ENCODE measurements around the gene AP1G1. TPM values are rescaled to one million over a fixed set of nuclear protein-coding genes. Genes with fewer than 3 reads are reported as not detected.
A peak's percentile ranks its signal among the peaks of the same experiment; 100 is the strongest.

The AP1G1 gene
- polyA plus RNA-seq, 3 donors: 6.7 to 43.8 (median 10.7) TPM

DNA sequence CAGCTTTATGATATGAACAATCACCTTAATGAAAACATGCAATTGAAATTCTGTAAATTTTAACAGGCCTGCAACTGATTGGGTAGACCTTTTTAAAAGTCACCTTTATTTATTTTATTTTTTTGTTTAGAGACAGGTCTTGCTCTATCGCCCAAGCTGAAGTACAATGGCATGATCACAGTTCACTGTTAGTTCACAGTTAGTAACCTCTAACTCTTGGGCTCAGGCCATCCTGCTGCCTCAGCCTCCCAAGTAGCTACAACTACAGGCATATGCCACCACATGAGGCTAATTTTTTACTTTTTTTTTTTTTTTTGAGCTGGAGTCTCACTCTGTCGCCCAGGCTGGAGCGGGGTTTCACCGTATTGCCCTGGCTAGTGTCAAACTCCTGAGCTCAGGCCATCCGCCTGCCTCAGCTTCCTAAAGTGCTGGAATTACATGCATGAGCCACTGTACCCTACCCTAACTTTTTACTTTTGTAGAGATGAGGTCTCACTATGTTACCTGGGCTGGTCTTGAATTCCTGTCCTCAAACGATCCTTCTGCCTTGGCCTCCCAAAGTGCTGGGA is 28.0 kb downstream of the AP1G1 start:
- no peaks in the 10 kb centered on the region for H3K9me3 ChIP-seq (replicated peaks in 1 of 2; ENCODE audit: control insufficient read depth in 1 of 2, insufficient read depth in 1 of 2, low read length in 2 of 2)
- no peak overlapping the region for H3K27ac ChIP-seq (ENCODE audit: low read depth in 1 of 2, low read length in 2 of 2)
- TF ChIP-seq, protein P1, sequence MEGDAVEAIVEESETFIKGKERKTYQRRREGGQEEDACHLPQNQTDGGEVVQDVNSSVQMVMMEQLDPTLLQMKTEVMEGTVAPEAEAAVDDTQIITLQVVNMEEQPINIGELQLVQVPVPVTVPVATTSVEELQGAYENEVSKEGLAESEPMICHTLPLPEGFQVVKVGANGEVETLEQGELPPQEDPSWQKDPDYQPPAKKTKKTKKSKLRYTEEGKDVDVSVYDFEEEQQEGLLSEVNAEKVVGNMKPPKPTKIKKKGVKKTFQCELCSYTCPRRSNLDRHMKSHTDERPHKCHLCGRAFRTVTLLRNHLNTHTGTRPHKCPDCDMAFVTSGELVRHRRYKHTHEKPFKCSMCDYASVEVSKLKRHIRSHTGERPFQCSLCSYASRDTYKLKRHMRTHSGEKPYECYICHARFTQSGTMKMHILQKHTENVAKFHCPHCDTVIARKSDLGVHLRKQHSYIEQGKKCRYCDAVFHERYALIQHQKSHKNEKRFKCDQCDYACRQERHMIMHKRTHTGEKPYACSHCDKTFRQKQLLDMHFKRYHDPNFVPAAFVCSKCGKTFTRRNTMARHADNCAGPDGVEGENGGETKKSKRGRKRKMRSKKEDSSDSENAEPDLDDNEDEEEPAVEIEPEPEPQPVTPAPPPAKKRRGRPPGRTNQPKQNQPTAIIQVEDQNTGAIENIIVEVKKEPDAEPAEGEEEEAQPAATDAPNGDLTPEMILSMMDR (IDR thresholded peaks at IDR 0.05): no peak
- no peaks in the 10 kb centered on the region for H3K4me1 ChIP-seq (ENCODE audit: control insufficient read depth in 1 of 2, insufficient read depth in 2 of 2, low read length in 2 of 2)
- peaks cover 97% of the 10 kb centered on the region for H4K20me1 ChIP-seq (ENCODE audit: insufficient read depth, low read length)
- Mint-ChIP-seq H3K27ac (peak overlapping the region in 1 of 7 donors; percentile 2), H3K4me3 (no peak overlapping the region), H3K4me1 (no peaks in the 10 kb centered on the region), H3K27me3 (ENCODE audit: low read depth in 3 of 3) (no peaks in the 10 kb centered on the region), H3K36me3 (peaks cover 51 to 65% of the 10 kb centered on the region in 2 donors), H3K9me3 (peaks cover 0 to 3% (median 0%) of the 10 kb centered on the region in 7 donors)
- no peak overlapping the region for H3K4me3 ChIP-seq (replicated peaks in 1 of 3; ENCODE audit: low read depth in 2 of 3, low read length in 3 of 3)
- no peak overlapping the region for H2AFZ ChIP-seq (ENCODE audit: insufficient read depth, low read depth, low read length, poor library complexity, severe bottlenecking)
- peaks cover 95% of the 10 kb centered on the region for H3K79me2 ChIP-seq (ENCODE audit: insufficient read depth, low read length)
- intact Hi-C loops (cut with micrococcal nuclease): no loop called here
- H3K27me3 ChIP-seq (ENCODE audit: control insufficient read depth in 2 of 2, insufficient read depth in 2 of 2, low read length in 2 of 2): no peaks in the 10 kb centered on the region
- 100% methylated on average over 1 of the region's 6 CpGs for WGBS (ENCODE audit: insufficient coverage)
- no peak for DNase-seq
- H3K4me2 ChIP-seq (replicated peaks; ENCODE audit: extremely low read depth, low read length, poor library complexity, severe bottlenecking): no peak overlapping the region
- no peak overlapping the region for H3K9ac ChIP-seq (ENCODE audit: insufficient read depth, low read length, poor library complexity, severe bottlenecking)
- peaks cover 34 to 82% of the 10 kb centered on the region in 2 donors for H3K36me3 ChIP-seq (replicated peaks in 1 of 2; ENCODE audit: control insufficient read depth in 1 of 2, insufficient read depth in 2 of 2, low read length in 2 of 2)

DNA sequence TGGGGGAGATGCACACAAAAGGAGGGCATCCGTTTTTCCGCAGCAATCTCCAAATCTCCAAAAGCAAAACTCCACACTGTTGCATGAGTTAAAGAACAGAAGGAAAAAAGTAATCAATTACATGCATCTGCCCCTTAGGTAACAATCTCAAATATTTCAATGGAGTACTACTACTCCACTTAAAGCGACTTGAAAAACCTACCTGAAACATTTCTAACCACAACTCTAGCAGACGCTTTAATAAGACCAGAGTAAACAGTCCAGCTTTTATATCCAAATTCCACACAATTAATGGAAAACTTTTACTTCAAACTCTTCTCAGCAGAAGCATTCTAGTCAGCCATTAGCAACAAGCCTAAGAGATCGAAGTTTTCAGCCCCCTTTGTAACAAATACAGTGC is 29.9 kb downstream of the AP1G1 start:
- WGBS (ENCODE audit: insufficient coverage): 89% methylated on average over 2 of the region's 5 CpGs
- H3K27ac Mint-ChIP-seq: no peak overlapping the region
- DNase-seq: no peak
- TF ChIP-seq, protein P1 (IDR thresholded peaks at IDR 0.05): no peak
- Histone ChIP-seq H3K27me3 (ENCODE audit: control insufficient read depth in 2 of 2, insufficient read depth in 2 of 2, low read length in 2 of 2) (no peaks in the 10 kb centered on the region), H3K36me3 (replicated peaks in 1 of 2; ENCODE audit: control insufficient read depth in 1 of 2, insufficient read depth in 2 of 2, low read length in 2 of 2) (peaks cover 34 to 90% of the 10 kb centered on the region in 2 donors), H3K9me3 (replicated peaks in 1 of 2; ENCODE audit: control insufficient read depth in 1 of 2, insufficient read depth in 1 of 2, low read length in 2 of 2) (no peaks in the 10 kb centered on the region), H3K4me1 (ENCODE audit: control insufficient read depth in 1 of 2, insufficient read depth in 2 of 2, low read length in 2 of 2) (no peaks in the 10 kb centered on the region), H3K4me3 (replicated peaks in 1 of 3; ENCODE audit: low read depth in 2 of 3, low read length in 3 of 3) (no peak overlapping the region), H4K20me1 (ENCODE audit: insufficient read depth, low read length) (peaks cover 94% of the 10 kb centered on the region), H2AFZ (ENCODE audit: insufficient read depth, low read depth, low read length, poor library complexity, severe bottlenecking) (no peak overlapping the region), H3K27ac (ENCODE audit: low read depth in 1 of 2, low read length in 2 of 2) (no peak overlapping the region), H3K79me2 (ENCODE audit: insufficient read depth, low read length) (peaks cover 84% of the 10 kb centered on the region), H3K4me2 (replicated peaks; ENCODE audit: extremely low read depth, low read length, poor library complexity, severe bottlenecking) (no peak overlapping the region), H3K9ac (ENCODE audit: insufficient read depth, low read length, poor library complexity, severe bottlenecking) (no peak overlapping the region)
- peaks cover 0 to 3% (median 0%) of the 10 kb centered on the region in 7 donors for H3K9me3 Mint-ChIP-seq
- peaks cover 60 to 70% of the 10 kb centered on the region in 2 donors for H3K36me3 Mint-ChIP-seq
- no peaks in the 10 kb centered on the region for H3K27me3 Mint-ChIP-seq (ENCODE audit: low read depth in 3 of 3)
- intact Hi-C loops (cut with micrococcal nuclease): no loop called here
- H3K4me1 Mint-ChIP-seq: no peaks in the 10 kb centered on the region
- H3K4me3 Mint-ChIP-seq: no peak overlapping the region
